Loucy (cell line): ENCODE results near the gene FABP3.

Experiments used
- H2AFZ ChIP-seq: fragments of 200-600 bp; sonication (generic); 2 replicates; pipeline ENCODE4 v1.6.0; 2016; ENCODE audit warnings: antibody characterized with exemption, mild to moderate bottlenecking, low read length, moderate library complexity
- H3F3A ChIP-seq: fragments of 200-600 bp; 2 replicates; pipeline ENCODE4 v1.6.0; 2016; ENCODE audit warnings: antibody characterized with exemption, low read depth, mild to moderate bottlenecking
- H3K27me3 ChIP-seq: fragments of 200-600 bp; sonication (generic); 2 replicates; pipeline ENCODE4 v1.6.1; 2014; ENCODE audit warnings: low read length, mild to moderate bottlenecking; ENCODE audit not compliant: insufficient read depth, poor library complexity, severe bottlenecking
- H3K36me3 ChIP-seq: fragments of 200-600 bp; sonication (generic); 2 replicates; pipeline ENCODE4 v1.6.1; 2016; ENCODE audit warnings: low read length; ENCODE audit not compliant: insufficient read depth
- H3K4me1 ChIP-seq: fragments of 200-600 bp; sonication (generic); 2 replicates; pipeline ENCODE4 v1.5.1; 2014; ENCODE audit warnings: low read length, mild to moderate bottlenecking; ENCODE audit not compliant: insufficient read depth, poor library complexity, severe bottlenecking
- H3K4me2 ChIP-seq: fragments of 200-600 bp; sonication (generic); 2 replicates; pipeline ENCODE4 v1.6.0; 2014; ENCODE audit warnings: antibody characterized with exemption, low read length, low read depth, mild to moderate bottlenecking; ENCODE audit not compliant: poor library complexity, severe bottlenecking
- H3K4me3 ChIP-seq: fragments of 200-600 bp; sonication (generic); 2 replicates; pipeline ENCODE4 v1.5.1; 2014; ENCODE audit warnings: low read length, mild to moderate bottlenecking, mixed read lengths; ENCODE audit not compliant: poor library complexity, severe bottlenecking
- H3K79me2 ChIP-seq: fragments of 200-600 bp; sonication (generic); 2 replicates; pipeline ENCODE4 v1.6.1; 2014; ENCODE audit warnings: low read length; ENCODE audit not compliant: insufficient read depth
- H3K9ac ChIP-seq: fragments of 200-600 bp; sonication (generic); 2 replicates; pipeline ENCODE4 v1.6.0; 2014; ENCODE audit warnings: mild to moderate bottlenecking, low read depth, low read length, moderate library complexity; ENCODE audit not compliant: poor library complexity, severe bottlenecking
- H3K9me2 ChIP-seq: fragments of 200-600 bp; sonication (generic); replicated peaks from 2 replicates; pipeline ENCODE4 v1.6.1; 2016; ENCODE audit warnings: low read depth, low read length, mixed read lengths
- H3K9me3 ChIP-seq: fragments of 200-600 bp; sonication (generic); 2 replicates; pipeline ENCODE4 v1.6.1; 2014; ENCODE audit warnings: mild to moderate bottlenecking, antibody characterized with exemption, low read length, low read depth; ENCODE audit not compliant: insufficient read depth
- H4K20me1 ChIP-seq: fragments of 200-600 bp; sonication (generic); 2 replicates; pipeline ENCODE4 v1.6.0; 2014; ENCODE audit warnings: antibody characterized with exemption, low read length, mild to moderate bottlenecking; ENCODE audit not compliant: insufficient read depth, poor library complexity, severe bottlenecking
- CTCF ChIP-seq: fragments of 200-600 bp; sonication (generic); conservative IDR thresholded peaks from 2 replicates; pipeline ENCODE4 v1.5.1; 2014; ENCODE audit warnings: mild to moderate bottlenecking, antibody characterized with exemption, low read length
- EZH2phosphoT487 ChIP-seq: fragments of 200-600 bp; IDR thresholded peaks from 2 replicates; pipeline ENCODE4 v1.6.1; 2018; ENCODE audit warnings: antibody characterized with exemption, mild to moderate bottlenecking, moderate library complexity, borderline replicate concordance

Gene FABP3

GRCh38 chr1:31405578-31406245 is 32.8 kb upstream of the FABP3 start:
- H3K9me3 ChIP-seq = no peaks in the 10 kb centered on the region
- H3K4me1 ChIP-seq = no peaks in the 10 kb centered on the region
- no peak for TF ChIP-seq CTCF
- TF ChIP-seq EZH2phosphoT487 = no peak
- H3F3A ChIP-seq = no peaks in the 10 kb centered on the region
- H3K36me3 ChIP-seq = no peaks in the 10 kb centered on the region
- H4K20me1 ChIP-seq = no peaks in the 10 kb centered on the region
- H3K79me2 ChIP-seq = no peaks in the 10 kb centered on the region
- H2AFZ ChIP-seq = no peak overlapping the region
- H3K9ac ChIP-seq = no peak overlapping the region
- H3K4me3 ChIP-seq = no peak overlapping the region
- no peak overlapping the region for H3K4me2 ChIP-seq
- H3K27me3 ChIP-seq = no peaks in the 10 kb centered on the region
- H3K9me2 ChIP-seq = no peaks in the 10 kb centered on the region

GRCh38 chr1:31401241-31401640 is 28.4 kb upstream of the FABP3 start:
- H3K9me3 ChIP-seq = no peaks in the 10 kb centered on the region

GRCh38 chr1:31400393-31400792 is 27.5 kb upstream of the FABP3 start:
- Histone ChIP-seq H3K27me3 (no peaks in the 10 kb centered on the region), H2AFZ (no peak overlapping the region), H3K36me3 (no peaks in the 10 kb centered on the region), H3K9me2 (no peaks in the 10 kb centered on the region), H3F3A (no peaks in the 10 kb centered on the region), H3K4me3 (no peak overlapping the region), H3K9ac (no peak overlapping the region), H3K4me2 (no peak overlapping the region), H3K79me2 (no peaks in the 10 kb centered on the region), H4K20me1 (no peaks in the 10 kb centered on the region), H3K9me3 (no peaks in the 10 kb centered on the region), H3K4me1 (peaks cover 6% of the 10 kb centered on the region)
- TF ChIP-seq EZH2phosphoT487 (no peak), CTCF (no peak)

More at GRCh38 chr1:31401241-31401640, 28.4 kb upstream of the FABP3 start:
- H3F3A ChIP-seq = no peaks in the 10 kb centered on the region
- H3K4me3 ChIP-seq = no peak overlapping the region
- H3K4me1 ChIP-seq = peaks cover 6% of the 10 kb centered on the region
- no peaks in the 10 kb centered on the region for H4K20me1 ChIP-seq
- no peak overlapping the region for H3K4me2 ChIP-seq
- H2AFZ ChIP-seq = no peak overlapping the region
- H3K79me2 ChIP-seq = no peaks in the 10 kb centered on the region
- H3K27me3 ChIP-seq = no peaks in the 10 kb centered on the region
- TF ChIP-seq EZH2phosphoT487 = no peak
- TF ChIP-seq CTCF = no peak; the same call in 1 of the 2 replicates
- H3K9me2 ChIP-seq = no peaks in the 10 kb centered on the region
- no peaks in the 10 kb centered on the region for H3K36me3 ChIP-seq
- no peak overlapping the region for H3K9ac ChIP-seq
